Breast epithelium (tissue), 4 donors: Measurements from ENCODE around the gene CACNG4. TPM values are rescaled to one million over a fixed set of nuclear protein-coding genes. Genes with fewer than 3 reads are reported as not detected.

Experiments
- DNase-seq, 2 donors: peaks; one replicate each; pipeline ENCODE4 v3.0.0-alpha.2; 2019; ENCODE audit warnings: low spot score in 2 of 2
- H3K27ac ChIP-seq, 2 donors: fragments of 200-600 bp; sonication (generic) in 1 of 2; one replicate each; pipeline ENCODE4 v1.5.1; 2016 to 2019; ENCODE audit warnings: mild to moderate bottlenecking in 1 of 2
- H3K27me3 ChIP-seq, 2 donors: fragments of 200-600 bp; sonication (generic) in 1 of 2; one replicate each; pipeline versions ENCODE4 v1.5.1 to v1.6.0; 2017 to 2019; ENCODE audit warnings: control low read depth in 1 of 2, mild to moderate bottlenecking in 1 of 2
- H3K36me3 ChIP-seq: fragments of 200-600 bp; one replicate; pipeline ENCODE4 v1.5.1; 2019
- H3K4me1 ChIP-seq, 2 donors: fragments of 200-600 bp; sonication (generic); one replicate each; pipeline ENCODE4 v1.5.1; 2016 to 2019; ENCODE audit warnings: control low read depth in 1 of 2
- H3K4me3 ChIP-seq, 3 donors: fragments of 200-600 bp; sonication (generic); 1 replicate in 2 of 3; 2 replicates in 1 of 3; pipeline ENCODE4 v1.5.1; 2016 to 2019; ENCODE audit warnings: mild to moderate bottlenecking in 3 of 3, moderate library complexity in 2 of 3
- H3K9me3 ChIP-seq, 2 donors: fragments of 200-600 bp; sonication (generic) in 1 of 2; one replicate each; pipeline ENCODE4 v1.5.1; 2016 to 2019; ENCODE audit warnings: control low read depth in 1 of 2
- CTCF ChIP-seq, 3 donors: fragments of 450-650 bp; IDR thresholded peaks; one replicate each; pipeline ENCODE4 v1.5.1; 2016 to 2017; ENCODE audit warnings: antibody characterized with exemption in 3 of 3, mild to moderate bottlenecking in 3 of 3, moderate library complexity in 3 of 3
- POLR2A ChIP-seq: fragments of 450-650 bp; IDR thresholded peaks from one replicate; pipeline ENCODE4 v1.6.1; 2016; ENCODE audit warnings: antibody characterized with exemption, mild to moderate bottlenecking, moderate library complexity
- POLR2AphosphoS5 ChIP-seq, 3 donors: sonication (generic); formaldehyde crosslinking; IDR thresholded peaks; one replicate each; pipeline ENCODE4 v1.6.1; 2017; ENCODE audit warnings: antibody characterized with exemption in 3 of 3
- intact Hi-C: fragments of 100-400 bp; cut with DNase I; formaldehyde crosslinking; loops from one replicate; pipeline ENCODE4 v1.15.1; 2023; ENCODE audit warnings: low total_unique reads
- total RNA-seq, 3 donors: library from RNA; depleted of rRNA; stranded (reverse); fragments of >200 nt; gene quantifications; one replicate each; pipeline ENCODE4 v1.1.0, GENCODE V29; 2016

CACNG4 gene
- total RNA-seq, 3 donors from 2014 or later, result 2.6 to 7.3 TPM; not detected in 1

- H3K27ac ChIP-seq, result no peak overlapping the region
- H3K27me3 ChIP-seq, result peaks cover 0 to 6% of the 10 kb centered on the region in 2 donors
- H3K9me3 ChIP-seq, result no peaks in the 10 kb centered on the region
- no peaks in the 10 kb centered on the region for H3K36me3 ChIP-seq
- TF ChIP-seq POLR2A, result no peak
- TF ChIP-seq POLR2AphosphoS5 (IDR thresholded peaks at IDR 0.05), result no peak
- TF ChIP-seq CTCF (IDR thresholded peaks at IDR 0.05), result no peak
- no peak for DNase-seq
- H3K4me3 ChIP-seq, result no peak overlapping the region
- intact Hi-C loops, result no loop called here
- peaks cover 0 to 10% of the 10 kb centered on the region in 2 donors for H3K4me1 ChIP-seq
Measured at GRCh38 chr17:66946251-66946650, 18.3 kb upstream of the CACNG4 start.

GRCh38 chr17:66947311-66947710 lies 17.2 kb upstream of the CACNG4 start:
- H3K27ac ChIP-seq, result no peak overlapping the region
- TF ChIP-seq CTCF (IDR thresholded peaks at IDR 0.05) (no peak), POLR2AphosphoS5 (IDR thresholded peaks at IDR 0.05) (no peak), POLR2A (no peak)
- H3K4me3 ChIP-seq, result no peak overlapping the region
- no peaks in the 10 kb centered on the region for H3K36me3 ChIP-seq
- intact Hi-C loops, result no loop called here
- peaks cover 2 to 10% of the 10 kb centered on the region in 2 donors for H3K4me1 ChIP-seq
- no peaks in the 10 kb centered on the region for H3K9me3 ChIP-seq
- DNase-seq, result no peak
- H3K27me3 ChIP-seq, result peaks cover 0 to 5% of the 10 kb centered on the region in 2 donors

GRCh38 chr17:66948061-66948750 lies 16.3 kb upstream of the CACNG4 start:
- intact Hi-C loops, result no loop called here
- Histone ChIP-seq H3K36me3 (no peaks in the 10 kb centered on the region), H3K4me1 (peaks cover 11 to 19% of the 10 kb centered on the region in 2 donors), H3K4me3 (no peak overlapping the region), H3K9me3 (no peaks in the 10 kb centered on the region), H3K27ac (no peak overlapping the region), H3K27me3 (no peaks in the 10 kb centered on the region)
- no peak for TF ChIP-seq POLR2A
- TF ChIP-seq CTCF (IDR thresholded peaks at IDR 0.05), result no peak
- DNase-seq, result no peak

GRCh38 chr17:66949501-66949900 lies 15.0 kb upstream of the CACNG4 start:
- intact Hi-C loops, result no loop called here
- no peak for TF ChIP-seq POLR2A
- TF ChIP-seq CTCF (IDR thresholded peaks at IDR 0.05), result no peak
- no peak for TF ChIP-seq POLR2AphosphoS5 (IDR thresholded peaks at IDR 0.05)
- no peaks in the 10 kb centered on the region for H3K27me3 ChIP-seq
- no peak for DNase-seq
- peak overlapping the region in 1 of 2 donors; percentile 98 for H3K27ac ChIP-seq
- no peak overlapping the region for H3K4me3 ChIP-seq
- peaks cover 12 to 21% of the 10 kb centered on the region in 2 donors for H3K4me1 ChIP-seq
- H3K9me3 ChIP-seq, result no peaks in the 10 kb centered on the region
- no peaks in the 10 kb centered on the region for H3K36me3 ChIP-seq

GRCh38 chr17:66950325-66950724 lies 14.2 kb upstream of the CACNG4 start:
- Histone ChIP-seq H3K27me3 (no peaks in the 10 kb centered on the region), H3K4me1 (peaks cover 12 to 21% of the 10 kb centered on the region in 2 donors), H3K9me3 (no peaks in the 10 kb centered on the region), H3K36me3 (no peaks in the 10 kb centered on the region), H3K27ac (peak overlapping the region; percentile 94 to 98), H3K4me3 (no peak overlapping the region)
- no peak for DNase-seq
- TF ChIP-seq POLR2A (no peak), POLR2AphosphoS5 (IDR thresholded peaks at IDR 0.05) (no peak), CTCF (IDR thresholded peaks at IDR 0.05) (no peak)
- intact Hi-C loops, result no loop called here
